ENCODE results near the gene NRIP1.

DNA sequence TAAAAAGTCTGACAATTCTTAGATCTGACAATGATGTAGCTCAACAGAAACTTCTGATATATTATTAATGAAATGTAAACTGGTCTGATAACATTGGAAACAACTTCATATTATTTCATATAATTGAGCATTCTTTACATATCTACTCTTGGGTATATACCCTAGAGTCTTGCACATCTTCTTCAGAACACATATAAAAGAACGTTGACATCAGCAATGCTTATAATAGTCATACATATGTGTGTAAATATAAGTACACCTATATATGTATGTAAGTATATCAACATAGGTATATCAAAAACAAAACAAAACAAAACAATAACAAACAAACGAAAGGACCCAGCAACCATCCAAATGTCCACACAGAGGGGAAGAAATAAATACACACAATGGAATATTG lies 38.4 kb downstream of the NRIP1 start:
- TF ChIP-seq POLR2AphosphoS5 (IDR thresholded peaks at IDR 0.05; ENCODE audit: borderline replicate concordance, low read depth, low read length), result no peak
- TF ChIP-seq EZH2 (IDR thresholded peaks at IDR 0.05), result no peak
- TF ChIP-seq FOXP2 (optimal IDR thresholded peaks at IDR 0.05; ENCODE audit: control extremely low read depth, extremely low read length, insufficient read depth), result no peak
